B cell (primary cell): ENCODE results near the gene PAK6. TPM values are rescaled to one million over a fixed set of nuclear protein-coding genes. Genes with fewer than 3 reads are reported as not detected.

Source experiments
- ATAC-seq: fragments of 200-7000 bp; cut with Tn5 transposase; one replicate; pipeline ENCODE4 v1.10.0; 2021; ENCODE audit warnings: low read depth, mild to moderate bottlenecking, moderate number of reproducible peaks, moderate library complexity
- CTCF ChIA-PET: fragments of 350-600 bp; sonication (Branson Sonifier 250); formaldehyde crosslinking; loops from one replicate; lab custom pipeline; 2021; ENCODE audit warnings: antibody characterized with exemption, inconsistent platforms; lab: Charles Lee
- POLR2A ChIA-PET: fragments of 350-600 bp; sonication (Branson Sonifier 250); formaldehyde crosslinking; loops from one replicate; lab custom pipeline; 2021; ENCODE audit warnings: antibody characterized with exemption; lab: Charles Lee
- DNase-seq: peaks from one replicate; pipeline ENCODE4 v3.0.0; 2013
- H2AFZ ChIP-seq: 2 replicates; pipeline ENCODE4 v1.6.1; 2012; ENCODE audit warnings: mild to moderate bottlenecking, low read depth, low read length; ENCODE audit not compliant: insufficient read depth, poor library complexity, severe bottlenecking
- H3K27ac ChIP-seq, 2 donors: 1 replicate in 1 of 2; 2 replicates in 1 of 2; pipeline ENCODE4 v1.5.1; 2012 to 2013; ENCODE audit warnings: low read length in 2 of 2, mild to moderate bottlenecking in 2 of 2, moderate library complexity in 1 of 2
- H3K27me3 ChIP-seq, 4 experiments: fragments of 200-600 bp in 1 of 4; sonication (generic) in 1 of 4; replicated peaks in 1 of 4; 1 replicate in 2 of 4; 2 replicates in 2 of 4; pipeline versions ENCODE4 v1.6.1 to v1.7.0; 2013 to 2016; ENCODE audit warnings: low read length in 3 of 4, mild to moderate bottlenecking in 2 of 4, mixed read lengths in 1 of 4, moderate library complexity in 1 of 4; ENCODE audit not compliant: insufficient read depth in 4 of 4, control insufficient read depth in 3 of 4; ENCODE audit errors: control extremely low read depth in 1 of 4
- H3K36me3 ChIP-seq, 2 experiments: replicated peaks in 1 of 2; 1 replicate in 1 of 2; 2 replicates in 1 of 2; pipeline versions ENCODE4 v1.6.1 to v1.7.1; 2013; ENCODE audit warnings: low read length in 1 of 2; ENCODE audit not compliant: insufficient read depth in 2 of 2, control insufficient read depth in 1 of 2; ENCODE audit errors: control extremely low read depth in 1 of 2, extremely low read depth in 1 of 2
- H3K4me1 ChIP-seq, 2 donors: fragments of 200-600 bp in 1 of 2; sonication (generic) in 1 of 2; 1 replicate in 1 of 2; 2 replicates in 1 of 2; pipeline versions ENCODE4 v1.5.1 to v1.6.1; 2013 to 2017; ENCODE audit warnings: low read length in 2 of 2; ENCODE audit not compliant: control insufficient read depth in 2 of 2, insufficient read depth in 2 of 2
- H3K4me2 ChIP-seq: replicated peaks from 2 replicates; pipeline ENCODE3; 2012; ENCODE audit warnings: mild to moderate bottlenecking, low read depth, low read length; ENCODE audit not compliant: poor library complexity, severe bottlenecking
- H3K4me3 ChIP-seq, 5 experiments: fragments of 200-600 bp in 1 of 5; sonication (generic) in 1 of 5; 1 replicate in 3 of 5; 2 replicates in 2 of 5; pipeline versions ENCODE4 v1.5.1 to v1.7.0; 2011 to 2016; ENCODE audit warnings: low read length in 4 of 5, mild to moderate bottlenecking in 4 of 5, low read depth in 2 of 5, control low read depth in 1 of 5, moderate library complexity in 1 of 5; ENCODE audit not compliant: insufficient read depth in 1 of 5; ENCODE audit errors: control extremely low read depth in 1 of 5, extremely low read depth in 1 of 5
- H3K79me2 ChIP-seq: fragments of 200-600 bp; sonication (generic); one replicate; pipeline ENCODE4 v1.6.0; 2016; ENCODE audit warnings: low read length; ENCODE audit not compliant: control insufficient read depth, insufficient read depth
- H3K9ac ChIP-seq: fragments of 200-600 bp; sonication (generic); 2 replicates; pipeline ENCODE4 v1.6.1; 2017; ENCODE audit warnings: mild to moderate bottlenecking, low read length, moderate library complexity
- H3K9me3 ChIP-seq, 3 donors: one replicate each; pipeline versions ENCODE4 v1.6.1 to v1.7.1; 2013; ENCODE audit warnings: low read length in 2 of 3; ENCODE audit not compliant: control insufficient read depth in 2 of 3, insufficient read depth in 1 of 3; ENCODE audit errors: control extremely low read depth in 1 of 3
- H4K20me1 ChIP-seq: 2 replicates; pipeline ENCODE4 v1.6.0; 2012; ENCODE audit warnings: mild to moderate bottlenecking, low read length; ENCODE audit not compliant: insufficient read depth, control insufficient read depth, poor library complexity, severe bottlenecking
- H3K27ac Mint-ChIP-seq: one replicate; pipeline ENCODE4 v1.8.0; 2021; ENCODE audit warnings: mixed read lengths
- H3K27me3 Mint-ChIP-seq: one replicate; pipeline ENCODE4 v1.8.0; 2021; ENCODE audit warnings: mixed read lengths
- H3K4me1 Mint-ChIP-seq: one replicate; pipeline ENCODE4 v1.8.0; 2021; ENCODE audit warnings: mixed read lengths
- H3K4me3 Mint-ChIP-seq: one replicate; pipeline ENCODE4 v1.8.0; 2021; ENCODE audit warnings: mixed read lengths
- H3K9me3 Mint-ChIP-seq: one replicate; pipeline ENCODE4 v1.8.0; 2022; ENCODE audit warnings: mixed read lengths; ENCODE audit not compliant: insufficient read depth
- EZH2 ChIP-seq: IDR thresholded peaks from 2 replicates; pipeline ENCODE4 v1.6.1; 2012; ENCODE audit warnings: borderline replicate concordance, low read depth, mild to moderate bottlenecking, moderate library complexity, low read length; ENCODE audit not compliant: insufficient read depth, poor library complexity, severe bottlenecking
- WGBS: methylation state at CpG from one replicate; pipeline ENCODE4 v1.1.5; 2013; ENCODE audit warnings: missing lambda C conversion rate; ENCODE audit not compliant: insufficient coverage; 5-methylcytosine and 5-hydroxymethylcytosine counted together
- intact Hi-C: fragments of 100-400 bp; cut with micrococcal nuclease; formaldehyde crosslinking; loops from one replicate; pipeline ENCODE4 v1.10.0; 2022
- polyA plus RNA-seq: library from polyadenylated mRNA; depleted of rRNA; stranded (reverse); fragments of >200 nt; gene quantifications from 2 replicates; pipeline ENCODE4 v1.2.3, GENCODE V29; 2012
- total RNA-seq, 2 donors: library from RNA; stranded (reverse); fragments of 120-200 nt in 1 of 2; gene quantifications; 1 replicate in 1 of 2; 2 replicates in 1 of 2; pipeline versions ENCODE4 v1.2.3 to v1.2.4, GENCODE V29; 2013 to 2022
- TF ChIP-seq, protein P1 (sequence below): fragments of 200-600 bp; IDR thresholded peaks from one replicate; pipeline ENCODE4 v1.8.0; 2022; ENCODE audit warnings: antibody characterized with exemption, mild to moderate bottlenecking

PAK6 gene
- total and polyA plus RNA-seq, 2 donors (not counting 1 experiment from before 2014, with no cell fraction given), result 0.45 to 1.2 TPM

DNA sequence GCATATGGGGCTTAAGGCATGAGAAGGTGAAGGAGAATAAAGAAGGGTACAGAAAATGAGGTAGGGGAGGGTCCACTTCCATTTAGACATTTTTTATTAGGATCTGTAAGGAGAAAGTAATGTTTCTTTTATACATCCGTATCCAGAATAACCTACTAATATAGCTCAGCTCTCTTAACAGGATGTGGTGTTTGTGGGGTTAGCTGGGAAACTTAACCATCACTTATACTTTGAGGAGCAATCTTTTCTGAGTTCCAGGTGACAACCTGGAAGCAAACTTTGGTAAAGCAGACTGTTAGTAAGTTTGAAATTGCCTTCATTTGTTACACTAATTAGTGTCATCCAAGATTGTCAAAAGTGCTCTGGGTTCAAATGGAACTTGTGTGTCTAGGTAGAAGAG, 41.4 kb upstream of the PAK6 start:
- DNase-seq (no peak), ATAC-seq (no peak)
- Histone ChIP-seq H3K27ac (no peak overlapping the region), H3K4me3 (no peak overlapping the region), H4K20me1 (no peaks in the 10 kb centered on the region), H2AFZ (no peak overlapping the region), H3K9ac (no peak overlapping the region), H3K9me3 (no peaks in the 10 kb centered on the region), H3K4me2 (no peak overlapping the region), H3K4me1 (no peaks in the 10 kb centered on the region), H3K79me2 (no peaks in the 10 kb centered on the region), H3K27me3 (no peaks in the 10 kb centered on the region), H3K36me3 (no peaks in the 10 kb centered on the region)
- TF ChIP-seq, protein P1, sequence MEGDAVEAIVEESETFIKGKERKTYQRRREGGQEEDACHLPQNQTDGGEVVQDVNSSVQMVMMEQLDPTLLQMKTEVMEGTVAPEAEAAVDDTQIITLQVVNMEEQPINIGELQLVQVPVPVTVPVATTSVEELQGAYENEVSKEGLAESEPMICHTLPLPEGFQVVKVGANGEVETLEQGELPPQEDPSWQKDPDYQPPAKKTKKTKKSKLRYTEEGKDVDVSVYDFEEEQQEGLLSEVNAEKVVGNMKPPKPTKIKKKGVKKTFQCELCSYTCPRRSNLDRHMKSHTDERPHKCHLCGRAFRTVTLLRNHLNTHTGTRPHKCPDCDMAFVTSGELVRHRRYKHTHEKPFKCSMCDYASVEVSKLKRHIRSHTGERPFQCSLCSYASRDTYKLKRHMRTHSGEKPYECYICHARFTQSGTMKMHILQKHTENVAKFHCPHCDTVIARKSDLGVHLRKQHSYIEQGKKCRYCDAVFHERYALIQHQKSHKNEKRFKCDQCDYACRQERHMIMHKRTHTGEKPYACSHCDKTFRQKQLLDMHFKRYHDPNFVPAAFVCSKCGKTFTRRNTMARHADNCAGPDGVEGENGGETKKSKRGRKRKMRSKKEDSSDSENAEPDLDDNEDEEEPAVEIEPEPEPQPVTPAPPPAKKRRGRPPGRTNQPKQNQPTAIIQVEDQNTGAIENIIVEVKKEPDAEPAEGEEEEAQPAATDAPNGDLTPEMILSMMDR, result no peak
- TF ChIP-seq EZH2, result no peak
- Mint-ChIP-seq H3K4me1 (peaks cover 10% of the 10 kb centered on the region), H3K9me3 (no peaks in the 10 kb centered on the region), H3K27ac (no peak overlapping the region), H3K27me3 (no peaks in the 10 kb centered on the region), H3K4me3 (no peak overlapping the region)
- intact Hi-C loops, result no loop called here
- POLR2A ChIA-PET, result no interaction called here
- CTCF ChIA-PET, result interaction anchor here (1.1 to 1.3 kb wide), 2 partner anchors 20 to 78 kb away, joined by 3 to 4 read pairs; no protein-coding TSS in a partner anchor
- WGBS, result no CpG with 5 or more reads among the region's 1 CpG

DNA sequence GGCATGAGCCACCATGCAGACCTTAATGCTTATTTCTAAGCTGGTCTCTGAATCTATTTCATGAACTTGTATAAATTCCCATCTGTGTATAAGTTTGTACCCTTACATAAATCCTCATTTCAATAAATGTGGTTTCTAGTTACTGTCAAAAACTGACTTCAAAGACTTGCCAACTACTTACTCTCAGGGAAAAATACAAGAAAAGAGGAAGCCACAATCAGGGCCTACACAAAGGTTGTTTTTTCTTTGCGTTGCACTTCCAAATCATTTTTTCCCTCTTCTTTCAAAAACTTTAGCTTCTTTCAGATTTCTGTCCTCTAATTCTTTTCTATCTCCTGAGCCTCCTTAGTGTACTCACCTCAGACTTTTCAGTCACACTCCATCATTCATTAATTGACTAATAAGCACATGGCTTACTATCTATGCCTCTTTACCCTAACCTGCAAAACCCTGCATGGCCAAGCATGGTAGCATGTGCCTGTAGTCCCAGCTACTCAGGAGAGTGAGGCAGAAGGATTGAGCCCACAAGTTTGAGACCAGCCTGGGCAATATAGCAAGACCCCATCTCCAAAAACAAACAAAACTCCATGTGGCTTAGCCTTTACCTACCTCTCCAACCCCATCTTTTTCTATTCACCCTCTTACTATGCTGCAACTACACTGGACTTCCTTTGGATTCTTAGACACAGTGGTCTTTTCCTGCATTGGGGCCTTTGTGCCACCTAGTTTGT, 40.3 kb upstream of the PAK6 start:
- H3K4me1 ChIP-seq, result no peaks in the 10 kb centered on the region
- no peak overlapping the region for H3K9ac ChIP-seq
- TF ChIP-seq, protein P1, result no peak
- TF ChIP-seq EZH2, result no peak
- ChIA-PET CTCF (interaction anchor here (1.1 to 1.3 kb wide), 2 partner anchors 19 to 77 kb away, joined by 3 to 4 read pairs; no protein-coding TSS in a partner anchor), POLR2A (no interaction called here)
- intact Hi-C loops, result no loop called here
- Mint-ChIP-seq H3K4me1 (peaks cover 10% of the 10 kb centered on the region), H3K9me3 (no peaks in the 10 kb centered on the region), H3K27ac (no peak overlapping the region), H3K4me3 (no peak overlapping the region), H3K27me3 (no peaks in the 10 kb centered on the region)
- no peak for ATAC-seq
- no peaks in the 10 kb centered on the region for H3K79me2 ChIP-seq
- no peak for DNase-seq
- H3K27ac ChIP-seq, result no peak overlapping the region
- no peak overlapping the region for H2AFZ ChIP-seq
- no peaks in the 10 kb centered on the region for H3K36me3 ChIP-seq
- H3K27me3 ChIP-seq, result no peaks in the 10 kb centered on the region
- no peak overlapping the region for H3K4me3 ChIP-seq
- no peaks in the 10 kb centered on the region for H4K20me1 ChIP-seq
- WGBS, result no CpG with 5 or more reads among the region's 1 CpG
- no peaks in the 10 kb centered on the region for H3K9me3 ChIP-seq
- no peak overlapping the region for H3K4me2 ChIP-seq
